GM23338 (cell line): ENCODE data around the gene TTC3. TPM values are rescaled to one million over a fixed set of nuclear protein-coding genes. Genes with fewer than 3 reads are reported as not detected.

ENCODE experiments used
- ATAC-seq: fragments of 200-7000 bp; cut with Tn5 transposase; 3 replicates; pipeline ENCODE4 v1.9.1; 2020
- DNase-seq: peaks from one replicate; pipeline ENCODE4 v3.0.0-alpha.2; 2015; ENCODE audit warnings: low spot score
- H2AFZ ChIP-seq: fragments of 200-600 bp; sonication (generic); 2 replicates; pipeline ENCODE4 v1.8.0; 2016; ENCODE audit warnings: antibody characterized with exemption, mild to moderate bottlenecking, moderate library complexity
- H3F3A ChIP-seq: fragments of 200-600 bp; sonication (generic); replicated peaks from 2 replicates; pipeline ENCODE4 v1.8.0; 2017; ENCODE audit warnings: antibody characterized with exemption, mixed run types, low read depth
- H3K27ac ChIP-seq: fragments of 200-600 bp; sonication (generic); 2 replicates; pipeline ENCODE4 v1.6.1; 2016; ENCODE audit warnings: low read depth
- H3K27me3 ChIP-seq: fragments of 200-600 bp; sonication (generic); 2 replicates; pipeline ENCODE4 v1.8.0; 2016; ENCODE audit warnings: mild to moderate bottlenecking, mixed run types, moderate library complexity; ENCODE audit not compliant: insufficient read depth
- H3K36me3 ChIP-seq: fragments of 200-600 bp; sonication (generic); 2 replicates; pipeline ENCODE4 v1.8.0; 2016; ENCODE audit warnings: mild to moderate bottlenecking; ENCODE audit not compliant: insufficient read depth
- H3K4me1 ChIP-seq: fragments of 200-600 bp; sonication (generic); 2 replicates; pipeline ENCODE4 v1.8.0; 2016; ENCODE audit warnings: mild to moderate bottlenecking, moderate library complexity; ENCODE audit not compliant: insufficient read depth
- H3K4me2 ChIP-seq: fragments of 200-600 bp; sonication (generic); 2 replicates; pipeline ENCODE4 v1.7.1; 2017; ENCODE audit warnings: mixed run types
- H3K4me3 ChIP-seq: fragments of 200-600 bp; sonication (generic); 2 replicates; pipeline ENCODE4 v1.6.1; 2016; ENCODE audit warnings: mixed run types
- H3K79me2 ChIP-seq: fragments of 200-600 bp; sonication (generic); replicated peaks from 2 replicates; pipeline ENCODE4 v1.8.0; 2017; ENCODE audit warnings: mild to moderate bottlenecking; ENCODE audit not compliant: insufficient read depth
- H3K9me2 ChIP-seq: fragments of 200-600 bp; sonication (generic); 2 replicates; pipeline ENCODE4 v1.8.0; 2017; ENCODE audit not compliant: insufficient read depth
- H4K20me1 ChIP-seq: fragments of 200-600 bp; sonication (generic); replicated peaks from 2 replicates; pipeline ENCODE4 v1.8.0; 2017; ENCODE audit warnings: mild to moderate bottlenecking; ENCODE audit not compliant: insufficient read depth
- H3K27ac Mint-ChIP-seq: 2 replicates; pipeline ENCODE4 v1.8.0; 2020; ENCODE audit warnings: inconsistent platforms, mild to moderate bottlenecking, moderate library complexity, mixed read lengths
- H3K27me3 Mint-ChIP-seq: 3 replicates; pipeline ENCODE4 v1.8.0; 2022; ENCODE audit warnings: low read depth, mild to moderate bottlenecking, moderate library complexity, mixed read lengths, inconsistent platforms; ENCODE audit not compliant: insufficient read depth, poor library complexity
- H3K36me3 Mint-ChIP-seq: 3 replicates; pipeline ENCODE4 v1.8.0; 2021; ENCODE audit warnings: low read depth, mild to moderate bottlenecking, inconsistent platforms, moderate library complexity, mixed read lengths
- H3K4me1 Mint-ChIP-seq: 3 replicates; pipeline ENCODE4 v1.8.0; 2020; ENCODE audit warnings: mild to moderate bottlenecking, inconsistent platforms, mixed read lengths
- H3K4me3 Mint-ChIP-seq: 3 replicates; pipeline ENCODE4 v1.8.0; 2021; ENCODE audit warnings: moderate library complexity, mild to moderate bottlenecking, inconsistent platforms, mixed read lengths
- H3K9me3 Mint-ChIP-seq: 3 replicates; pipeline ENCODE4 v1.8.0; 2020; ENCODE audit warnings: moderate library complexity, mild to moderate bottlenecking, inconsistent platforms, mixed read lengths
- CREB1 ChIP-seq: fragments of 250-450 bp; sonication (Bioruptor Pico); IDR thresholded peaks from 2 replicates; pipeline ENCODE4 v1.5.0; 2020; ENCODE audit warnings: low read depth, mild to moderate bottlenecking, moderate library complexity
- ETS1 ChIP-seq: IDR thresholded peaks from 2 replicates; pipeline ENCODE4 v1.6.1; 2016; ENCODE audit warnings: antibody characterized with exemption
- EZH2 ChIP-seq: fragments of 200-600 bp; sonication (generic); IDR thresholded peaks from one replicate; pipeline ENCODE4 v1.8.0; 2017; ENCODE audit warnings: antibody characterized with exemption, mild to moderate bottlenecking, low read depth; ENCODE audit not compliant: unreplicated experiment
- EZH2phosphoT487 ChIP-seq: fragments of 200-600 bp; sonication (generic); IDR thresholded peaks from one replicate; pipeline ENCODE4 v1.8.1; 2018; ENCODE audit warnings: antibody characterized with exemption; ENCODE audit not compliant: unreplicated experiment
- JUNB ChIP-seq: IDR thresholded peaks from one replicate; pipeline ENCODE4 v1.6.1; 2016; ENCODE audit warnings: antibody characterized with exemption; ENCODE audit not compliant: unreplicated experiment
- NANOG ChIP-seq: IDR thresholded peaks from 2 replicates; pipeline ENCODE4 v1.6.1; 2016; ENCODE audit warnings: antibody characterized with exemption, borderline replicate concordance
- POLR2AphosphoS5 ChIP-seq: IDR thresholded peaks from 2 replicates; pipeline ENCODE4 v1.6.1; 2016; ENCODE audit warnings: antibody characterized with exemption, low read depth
- STAT1 ChIP-seq: IDR thresholded peaks from one replicate; pipeline ENCODE4 v1.6.1; 2016; ENCODE audit warnings: antibody characterized with exemption; ENCODE audit not compliant: unreplicated experiment
- ZNF114 ChIP-seq: fragments of 250-450 bp; sonication (Bioruptor Pico); IDR thresholded peaks from 2 replicates; pipeline ENCODE4 v1.5.0; 2020; ENCODE audit warnings: mild to moderate bottlenecking, moderate library complexity
- ZNF331 ChIP-seq: fragments of 250-450 bp; sonication (Bioruptor Pico); IDR thresholded peaks from 2 replicates; pipeline ENCODE4 v1.5.0; 2020; ENCODE audit warnings: low read depth, mild to moderate bottlenecking, moderate library complexity
- polyA plus RNA-seq: library from polyadenylated mRNA; unstranded; fragments of >200 nt; fragmentation: Nextera tagmentation; extraction: Ambion mirVana; gene quantifications from 2 replicates; pipeline ENCODE4 v1.2.1, GENCODE V29; 2016
- total RNA-seq: library from RNA; depleted of rRNA; stranded (reverse); fragments of >200 nt; shearing (Covaris generic); gene quantifications from 2 replicates; pipeline ENCODE4 v1.2.3, GENCODE V29; 2014
- TF ChIP-seq, protein P1 (sequence below), 2 experiments: fragments of 200-600 bp in 1 of 2; sonication (generic) in 1 of 2; conservative IDR thresholded peaks; 2 replicates each; pipeline versions ENCODE4 v1.5.1 to v1.6.1; 2016 to 2017; ENCODE audit warnings: antibody characterized with exemption in 2 of 2, low read depth in 2 of 2, mild to moderate bottlenecking in 2 of 2, moderate library complexity in 1 of 2
- TF ChIP-seq, protein P2 (sequence below): fragments of 250-450 bp; sonication (Bioruptor Pico); IDR thresholded peaks from 2 replicates; pipeline ENCODE4 v1.5.0; 2020; ENCODE audit warnings: mild to moderate bottlenecking, moderate library complexity
- TF ChIP-seq, protein P3 (sequence below): IDR thresholded peaks from one replicate; pipeline ENCODE4 v1.6.1; 2018; ENCODE audit warnings: antibody characterized with exemption; ENCODE audit not compliant: unreplicated experiment

Gene TTC3
- total and polyA plus RNA-seq, 2 experiments from 2014 or later, result 28.9 to 48.6 TPM

DNA sequence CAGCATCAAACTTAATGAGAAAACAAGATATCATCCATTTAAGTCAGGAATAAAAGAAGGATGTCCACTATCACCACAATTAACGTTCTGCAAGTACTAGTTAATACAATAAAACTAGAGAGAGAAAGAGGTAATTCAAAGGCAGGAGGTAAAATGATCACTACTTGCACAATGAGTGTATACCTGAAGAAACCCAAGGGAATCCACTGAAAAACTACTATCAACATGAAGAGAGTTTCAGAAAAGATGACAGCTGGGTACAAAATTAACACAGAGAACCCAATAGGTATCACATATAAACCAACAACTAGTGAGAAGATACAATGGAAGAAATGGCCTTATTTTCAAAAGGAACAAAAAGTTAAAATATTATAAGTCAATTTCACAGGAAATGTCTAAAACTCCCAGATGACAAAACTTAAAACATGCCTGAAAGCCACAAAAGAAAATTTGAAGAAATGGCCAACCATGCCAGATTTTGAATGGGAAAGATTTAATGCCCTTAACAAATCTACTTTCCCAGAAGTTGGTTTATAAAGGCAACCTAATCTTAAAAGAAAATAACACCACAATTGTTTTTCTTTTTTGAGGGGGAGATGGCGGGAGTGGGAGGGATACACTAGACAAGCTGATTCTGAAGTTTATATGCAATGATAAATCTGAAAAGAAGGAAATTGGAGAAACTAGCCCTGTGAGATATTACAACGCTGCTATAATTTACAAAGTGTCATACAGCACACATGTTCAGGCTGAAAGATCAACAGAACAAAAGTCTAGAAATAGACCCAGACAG, 176.3 kb downstream of the TTC3 start:
- no peaks in the 10 kb centered on the region for H3K9me2 ChIP-seq
- Mint-ChIP-seq H3K27me3 (no peaks in the 10 kb centered on the region), H3K4me1 (peaks cover 38% of the 10 kb centered on the region), H3K4me3 (no peak overlapping the region), H3K9me3 (no peaks in the 10 kb centered on the region), H3K27ac (no peak overlapping the region), H3K36me3 (no peaks in the 10 kb centered on the region)
- no peak overlapping the region for H3K4me2 ChIP-seq
- no peaks in the 10 kb centered on the region for H3K27me3 ChIP-seq
- no peak overlapping the region for H3K4me3 ChIP-seq
- H2AFZ ChIP-seq, result no peak overlapping the region
- H3F3A ChIP-seq, result no peaks in the 10 kb centered on the region
- H3K79me2 ChIP-seq, result peaks cover 100% of the 10 kb centered on the region
- ATAC-seq (no peak), DNase-seq (no peak)
- TF ChIP-seq, protein P1, sequence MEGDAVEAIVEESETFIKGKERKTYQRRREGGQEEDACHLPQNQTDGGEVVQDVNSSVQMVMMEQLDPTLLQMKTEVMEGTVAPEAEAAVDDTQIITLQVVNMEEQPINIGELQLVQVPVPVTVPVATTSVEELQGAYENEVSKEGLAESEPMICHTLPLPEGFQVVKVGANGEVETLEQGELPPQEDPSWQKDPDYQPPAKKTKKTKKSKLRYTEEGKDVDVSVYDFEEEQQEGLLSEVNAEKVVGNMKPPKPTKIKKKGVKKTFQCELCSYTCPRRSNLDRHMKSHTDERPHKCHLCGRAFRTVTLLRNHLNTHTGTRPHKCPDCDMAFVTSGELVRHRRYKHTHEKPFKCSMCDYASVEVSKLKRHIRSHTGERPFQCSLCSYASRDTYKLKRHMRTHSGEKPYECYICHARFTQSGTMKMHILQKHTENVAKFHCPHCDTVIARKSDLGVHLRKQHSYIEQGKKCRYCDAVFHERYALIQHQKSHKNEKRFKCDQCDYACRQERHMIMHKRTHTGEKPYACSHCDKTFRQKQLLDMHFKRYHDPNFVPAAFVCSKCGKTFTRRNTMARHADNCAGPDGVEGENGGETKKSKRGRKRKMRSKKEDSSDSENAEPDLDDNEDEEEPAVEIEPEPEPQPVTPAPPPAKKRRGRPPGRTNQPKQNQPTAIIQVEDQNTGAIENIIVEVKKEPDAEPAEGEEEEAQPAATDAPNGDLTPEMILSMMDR (conservative IDR thresholded peaks at IDR 0.05; ENCODE audit: low read depth in 2 of 2), result no peak
- TF ChIP-seq NANOG, result no peak
- TF ChIP-seq EZH2, result no peak
- TF ChIP-seq JUNB, result no peak
- no peak for TF ChIP-seq ZNF114 (CRISPR knock-in tag)
- no peak for TF ChIP-seq CREB1
- TF ChIP-seq STAT1, result no peak
- TF ChIP-seq, protein P2, sequence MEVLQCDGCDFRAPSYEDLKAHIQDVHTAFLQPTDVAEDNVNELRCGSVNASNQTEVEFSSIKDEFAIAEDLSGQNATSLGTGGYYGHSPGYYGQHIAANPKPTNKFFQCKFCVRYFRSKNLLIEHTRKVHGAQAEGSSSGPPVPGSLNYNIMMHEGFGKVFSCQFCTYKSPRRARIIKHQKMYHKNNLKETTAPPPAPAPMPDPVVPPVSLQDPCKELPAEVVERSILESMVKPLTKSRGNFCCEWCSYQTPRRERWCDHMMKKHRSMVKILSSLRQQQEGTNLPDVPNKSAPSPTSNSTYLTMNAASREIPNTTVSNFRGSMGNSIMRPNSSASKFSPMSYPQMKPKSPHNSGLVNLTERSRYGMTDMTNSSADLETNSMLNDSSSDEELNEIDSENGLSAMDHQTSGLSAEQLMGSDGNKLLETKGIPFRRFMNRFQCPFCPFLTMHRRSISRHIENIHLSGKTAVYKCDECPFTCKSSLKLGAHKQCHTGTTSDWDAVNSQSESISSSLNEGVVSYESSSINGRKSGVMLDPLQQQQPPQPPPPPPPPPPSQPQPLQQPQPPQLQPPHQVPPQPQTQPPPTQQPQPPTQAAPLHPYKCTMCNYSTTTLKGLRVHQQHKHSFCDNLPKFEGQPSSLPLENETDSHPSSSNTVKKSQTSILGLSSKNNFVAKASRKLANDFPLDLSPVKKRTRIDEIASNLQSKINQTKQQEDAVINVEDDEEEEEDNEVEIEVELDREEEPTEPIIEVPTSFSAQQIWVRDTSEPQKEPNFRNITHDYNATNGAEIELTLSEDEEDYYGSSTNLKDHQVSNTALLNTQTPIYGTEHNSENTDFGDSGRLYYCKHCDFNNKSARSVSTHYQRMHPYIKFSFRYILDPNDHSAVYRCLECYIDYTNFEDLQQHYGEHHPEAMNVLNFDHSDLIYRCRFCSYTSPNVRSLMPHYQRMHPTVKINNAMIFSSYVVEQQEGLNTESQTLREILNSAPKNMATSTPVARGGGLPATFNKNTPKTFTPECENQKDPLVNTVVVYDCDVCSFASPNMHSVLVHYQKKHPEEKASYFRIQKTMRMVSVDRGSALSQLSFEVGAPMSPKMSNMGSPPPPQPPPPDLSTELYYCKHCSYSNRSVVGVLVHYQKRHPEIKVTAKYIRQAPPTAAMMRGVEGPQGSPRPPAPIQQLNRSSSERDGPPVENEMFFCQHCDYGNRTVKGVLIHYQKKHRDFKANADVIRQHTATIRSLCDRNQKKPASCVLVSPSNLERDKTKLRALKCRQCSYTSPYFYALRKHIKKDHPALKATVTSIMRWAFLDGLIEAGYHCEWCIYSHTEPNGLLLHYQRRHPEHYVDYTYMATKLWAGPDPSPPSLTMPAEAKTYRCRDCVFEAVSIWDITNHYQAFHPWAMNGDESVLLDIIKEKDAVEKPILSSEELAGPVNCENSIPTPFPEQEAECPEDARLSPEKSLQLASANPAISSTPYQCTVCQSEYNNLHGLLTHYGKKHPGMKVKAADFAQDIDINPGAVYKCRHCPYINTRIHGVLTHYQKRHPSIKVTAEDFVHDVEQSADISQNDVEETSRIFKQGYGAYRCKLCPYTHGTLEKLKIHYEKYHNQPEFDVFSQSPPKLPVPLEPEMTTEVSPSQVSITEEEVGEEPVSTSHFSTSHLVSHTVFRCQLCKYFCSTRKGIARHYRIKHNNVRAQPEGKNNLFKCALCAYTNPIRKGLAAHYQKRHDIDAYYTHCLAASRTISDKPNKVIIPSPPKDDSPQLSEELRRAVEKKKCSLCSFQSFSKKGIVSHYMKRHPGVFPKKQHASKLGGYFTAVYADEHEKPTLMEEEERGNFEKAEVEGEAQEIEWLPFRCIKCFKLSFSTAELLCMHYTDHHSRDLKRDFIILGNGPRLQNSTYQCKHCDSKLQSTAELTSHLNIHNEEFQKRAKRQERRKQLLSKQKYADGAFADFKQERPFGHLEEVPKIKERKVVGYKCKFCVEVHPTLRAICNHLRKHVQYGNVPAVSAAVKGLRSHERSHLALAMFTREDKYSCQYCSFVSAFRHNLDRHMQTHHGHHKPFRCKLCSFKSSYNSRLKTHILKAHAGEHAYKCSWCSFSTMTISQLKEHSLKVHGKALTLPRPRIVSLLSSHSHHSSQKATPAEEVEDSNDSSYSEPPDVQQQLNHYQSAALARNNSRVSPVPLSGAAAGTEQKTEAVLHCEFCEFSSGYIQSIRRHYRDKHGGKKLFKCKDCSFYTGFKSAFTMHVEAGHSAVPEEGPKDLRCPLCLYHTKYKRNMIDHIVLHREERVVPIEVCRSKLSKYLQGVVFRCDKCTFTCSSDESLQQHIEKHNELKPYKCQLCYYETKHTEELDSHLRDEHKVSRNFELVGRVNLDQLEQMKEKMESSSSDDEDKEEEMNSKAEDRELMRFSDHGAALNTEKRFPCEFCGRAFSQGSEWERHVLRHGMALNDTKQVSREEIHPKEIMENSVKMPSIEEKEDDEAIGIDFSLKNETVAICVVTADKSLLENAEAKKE, result no peak
- no peak for TF ChIP-seq POLR2AphosphoS5
- TF ChIP-seq, protein P3, sequence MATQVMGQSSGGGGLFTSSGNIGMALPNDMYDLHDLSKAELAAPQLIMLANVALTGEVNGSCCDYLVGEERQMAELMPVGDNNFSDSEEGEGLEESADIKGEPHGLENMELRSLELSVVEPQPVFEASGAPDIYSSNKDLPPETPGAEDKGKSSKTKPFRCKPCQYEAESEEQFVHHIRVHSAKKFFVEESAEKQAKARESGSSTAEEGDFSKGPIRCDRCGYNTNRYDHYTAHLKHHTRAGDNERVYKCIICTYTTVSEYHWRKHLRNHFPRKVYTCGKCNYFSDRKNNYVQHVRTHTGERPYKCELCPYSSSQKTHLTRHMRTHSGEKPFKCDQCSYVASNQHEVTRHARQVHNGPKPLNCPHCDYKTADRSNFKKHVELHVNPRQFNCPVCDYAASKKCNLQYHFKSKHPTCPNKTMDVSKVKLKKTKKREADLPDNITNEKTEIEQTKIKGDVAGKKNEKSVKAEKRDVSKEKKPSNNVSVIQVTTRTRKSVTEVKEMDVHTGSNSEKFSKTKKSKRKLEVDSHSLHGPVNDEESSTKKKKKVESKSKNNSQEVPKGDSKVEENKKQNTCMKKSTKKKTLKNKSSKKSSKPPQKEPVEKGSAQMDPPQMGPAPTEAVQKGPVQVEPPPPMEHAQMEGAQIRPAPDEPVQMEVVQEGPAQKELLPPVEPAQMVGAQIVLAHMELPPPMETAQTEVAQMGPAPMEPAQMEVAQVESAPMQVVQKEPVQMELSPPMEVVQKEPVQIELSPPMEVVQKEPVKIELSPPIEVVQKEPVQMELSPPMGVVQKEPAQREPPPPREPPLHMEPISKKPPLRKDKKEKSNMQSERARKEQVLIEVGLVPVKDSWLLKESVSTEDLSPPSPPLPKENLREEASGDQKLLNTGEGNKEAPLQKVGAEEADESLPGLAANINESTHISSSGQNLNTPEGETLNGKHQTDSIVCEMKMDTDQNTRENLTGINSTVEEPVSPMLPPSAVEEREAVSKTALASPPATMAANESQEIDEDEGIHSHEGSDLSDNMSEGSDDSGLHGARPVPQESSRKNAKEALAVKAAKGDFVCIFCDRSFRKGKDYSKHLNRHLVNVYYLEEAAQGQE, result no peak
- no peak for TF ChIP-seq EZH2phosphoT487
- no peak for TF ChIP-seq ETS1
- TF ChIP-seq ZNF331 (CRISPR knock-in tag), result no peak
- H4K20me1 ChIP-seq, result peaks cover 10% of the 10 kb centered on the region
- no peak overlapping the region for H3K27ac ChIP-seq
- H3K36me3 ChIP-seq, result no peaks in the 10 kb centered on the region
- peaks cover 20% of the 10 kb centered on the region for H3K4me1 ChIP-seq
